Skin of body (tissue), 2 donors: ENCODE measurements around the gene ACTMAP. TPM values are rescaled to one million over a fixed set of nuclear protein-coding genes. Genes with fewer than 3 reads are reported as not detected.
"Not testable (repeated sequence)": the region's sequence is repeated elsewhere in the genome, so short reads cannot be mapped to it uniquely, and the experiment has no call there.

Experiments
- DNase-seq: peaks from one replicate; lab custom pipeline; 2025; lab: John Stamatoyannopoulos, UW
- total RNA-seq: library from RNA; depleted of rRNA; stranded (reverse); fragments of >200 nt; gene quantifications from one replicate; pipeline ENCODE4 v1.2.3, GENCODE V29; 2014

ACTMAP gene
- total RNA-seq, 1 donor from 2014 or later = 1.3 TPM

DNA sequence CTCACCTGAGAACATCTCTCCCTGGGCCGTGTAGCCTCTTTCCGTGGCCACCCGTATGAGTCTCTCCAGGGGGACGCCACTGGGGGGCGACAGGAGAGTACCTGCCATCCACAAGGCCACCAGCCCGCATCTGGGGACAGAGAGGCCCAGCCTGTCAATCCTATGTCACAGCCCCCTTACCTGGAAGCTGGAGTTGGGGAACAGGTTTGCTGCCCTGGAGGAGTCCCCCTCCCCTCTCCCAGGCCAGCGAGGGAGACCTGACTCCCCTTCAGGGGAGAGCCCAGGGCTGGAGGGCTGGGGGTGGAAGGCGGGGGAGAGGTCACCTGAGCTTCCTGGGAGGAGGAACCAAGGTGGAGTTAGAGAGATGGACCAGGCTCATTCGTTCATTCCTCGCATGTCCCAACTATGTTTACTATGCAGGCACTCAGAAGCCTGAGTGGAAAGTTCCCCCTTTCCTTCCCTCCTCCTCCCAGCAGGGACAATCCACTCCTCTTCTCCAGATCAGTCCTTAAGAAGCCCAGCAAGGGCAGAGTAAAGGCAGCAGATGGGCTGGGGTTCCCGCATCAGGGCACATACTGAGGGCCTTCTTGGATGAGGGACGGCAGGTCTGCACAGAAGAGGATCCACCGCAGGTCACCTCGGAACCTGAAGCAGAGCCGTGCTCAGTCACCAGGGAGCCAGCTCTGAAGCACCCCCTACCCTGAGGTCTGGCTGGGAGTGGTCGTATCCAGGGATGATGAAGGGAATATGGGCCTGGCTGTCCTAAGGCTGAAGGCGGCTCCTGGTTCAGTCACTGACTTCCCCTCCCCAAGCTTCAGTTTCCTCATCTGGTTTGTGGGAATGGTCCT is 5.5 kb downstream of the ACTMAP start:
- DNase-seq = no peak

GRCh38 chr19:40743926-40744325 is 6.4 kb downstream of the ACTMAP start:
- no peak for DNase-seq

- no peak for DNase-seq
Observed at GRCh38 chr19:40742886-40743285, 7.4 kb downstream of the ACTMAP start.

DNA sequence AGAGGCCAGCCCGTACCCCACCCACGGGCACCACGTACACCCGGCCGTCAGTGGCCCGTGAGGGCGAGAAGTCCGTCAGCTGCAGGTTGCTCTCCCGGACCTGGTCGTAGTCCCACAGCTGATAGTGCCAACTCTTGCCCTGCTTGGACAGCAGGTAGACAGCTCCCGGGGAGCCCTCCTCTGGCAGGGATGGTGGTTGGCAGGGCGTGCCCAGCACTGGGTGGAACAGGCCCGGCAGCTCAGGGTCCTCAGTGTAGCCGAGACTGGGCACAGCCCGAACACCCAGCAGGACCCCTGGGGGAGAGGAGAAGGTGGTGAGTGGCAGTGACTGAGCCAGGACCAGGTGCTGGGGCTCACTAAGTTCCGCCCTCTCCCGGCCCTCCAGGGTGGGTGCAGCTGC is 7.8 kb downstream of the ACTMAP start:
- DNase-seq = no peak

DNA sequence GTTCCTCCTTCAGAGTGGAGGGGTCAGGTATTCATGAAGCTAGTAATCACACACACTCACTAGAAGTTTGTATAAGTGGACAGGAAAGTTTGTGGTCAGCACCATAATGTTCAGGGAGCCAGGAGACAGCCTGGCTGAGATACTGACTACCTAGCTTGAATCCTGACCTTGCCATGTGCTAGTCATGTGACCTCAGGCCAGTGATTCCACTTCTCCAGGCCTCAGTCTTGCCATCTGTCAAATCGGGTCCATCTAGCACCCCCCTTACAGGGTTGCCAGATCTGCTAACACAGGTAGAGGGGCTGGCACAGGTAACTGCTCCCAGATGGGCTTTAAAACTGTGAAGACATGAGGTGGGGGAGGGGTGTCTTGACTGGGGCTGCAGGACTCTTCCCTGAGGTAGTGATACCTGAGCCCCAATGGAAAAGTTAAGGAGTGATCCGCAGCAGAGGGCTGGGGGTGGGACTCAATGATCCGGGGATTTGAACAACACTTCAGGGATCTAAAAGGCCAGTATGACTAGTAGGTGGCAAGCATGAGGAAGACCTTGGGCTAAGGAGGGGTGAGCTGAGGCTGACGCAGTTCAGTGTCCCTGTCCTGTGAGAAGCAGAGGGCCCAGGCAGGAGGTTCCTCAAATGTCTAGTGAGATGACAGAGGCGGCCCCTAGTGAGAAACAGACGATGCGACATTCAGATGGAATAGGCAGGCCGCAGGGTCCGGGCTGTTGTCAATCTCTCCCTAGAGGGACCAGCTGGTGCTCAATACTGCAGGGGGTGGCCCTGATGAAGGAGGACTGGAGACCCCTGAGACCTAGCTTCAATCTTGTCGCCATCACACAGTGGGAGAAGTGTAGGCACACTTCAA is 8.5 kb downstream of the ACTMAP start:
- DNase-seq = no peak

GRCh38 chr19:40740747-40741146 is 9.5 kb downstream of the ACTMAP start:
- peak; percentile 80 for DNase-seq

- no peak for DNase-seq
Observed at GRCh38 chr19:40739871-40740703, 10.2 kb downstream of the ACTMAP start.

DNA sequence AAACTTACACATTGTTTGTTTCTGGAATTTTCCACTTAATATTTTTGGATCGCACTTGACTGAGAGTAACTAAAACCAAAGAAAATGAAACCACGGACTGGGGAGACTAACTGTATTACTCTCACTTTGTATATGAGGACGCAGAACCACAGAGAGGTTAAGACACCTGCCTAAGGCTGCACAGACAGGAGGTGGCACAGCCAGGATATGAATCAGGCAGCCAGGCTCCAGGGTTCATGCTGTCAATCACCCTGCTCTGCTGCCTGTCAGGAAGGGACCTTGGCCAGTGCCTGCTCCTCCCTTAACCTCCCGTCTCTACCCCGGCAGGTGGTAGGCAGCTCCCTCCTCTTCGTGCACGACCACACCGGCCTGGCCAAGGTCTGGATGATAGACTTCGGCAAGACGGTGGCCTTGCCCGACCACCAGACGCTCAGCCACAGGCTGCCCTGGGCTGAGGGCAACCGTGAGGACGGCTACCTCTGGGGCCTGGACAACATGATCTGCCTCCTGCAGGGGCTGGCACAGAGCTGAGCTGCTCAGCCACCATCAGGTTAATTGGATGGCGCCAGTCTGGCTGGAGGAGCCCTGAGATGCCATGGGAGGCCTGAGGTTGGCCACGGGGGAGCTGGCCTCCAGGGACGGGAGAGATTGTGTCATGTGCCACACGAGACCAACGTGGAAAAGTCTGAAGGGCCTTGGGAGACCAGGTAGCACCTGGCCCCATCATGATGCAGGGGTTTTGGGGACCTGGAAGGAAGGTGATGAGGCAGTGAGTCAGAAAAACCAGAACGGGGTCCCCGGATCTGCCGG is 11.0 kb downstream of the ACTMAP start:
- DNase-seq = no peak

DNA sequence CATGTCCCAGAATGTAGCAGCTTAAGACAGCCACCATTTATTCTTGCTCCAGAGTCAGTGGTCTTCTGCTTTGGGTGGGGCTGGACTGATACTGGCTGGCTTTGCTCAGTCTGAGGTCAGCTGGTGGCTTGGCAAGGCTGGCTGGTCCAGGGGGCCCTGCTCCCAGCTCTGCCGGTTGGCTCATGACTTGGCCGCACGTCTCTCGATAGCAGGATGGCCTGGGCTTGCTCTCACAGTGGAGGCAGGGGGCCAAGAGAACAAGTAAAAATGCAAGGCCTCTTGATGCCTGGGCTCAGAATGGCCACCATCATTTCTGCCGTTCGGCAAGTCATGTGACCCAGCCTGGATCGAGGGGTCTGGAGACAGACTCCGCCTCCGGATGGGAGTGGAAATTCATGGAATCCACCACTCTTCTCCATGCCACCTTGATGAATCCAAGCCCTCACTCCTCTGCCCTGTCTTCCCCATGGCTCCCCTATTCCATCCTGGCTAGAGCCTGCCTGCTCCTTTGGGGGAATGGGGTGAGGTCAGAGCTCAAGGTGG is 13.1 kb downstream of the ACTMAP start:
- DNase-seq = no peak

GRCh38 chr19:40736661-40737060 is 13.6 kb downstream of the ACTMAP start:
- DNase-seq = no peak

- no peak for DNase-seq
Observed at GRCh38 chr19:40735013-40735771, 15.1 kb downstream of the ACTMAP start.

GRCh38 chr19:40733149-40733548 is 17.1 kb downstream of the ACTMAP start:
- DNase-seq = no peak

DNA sequence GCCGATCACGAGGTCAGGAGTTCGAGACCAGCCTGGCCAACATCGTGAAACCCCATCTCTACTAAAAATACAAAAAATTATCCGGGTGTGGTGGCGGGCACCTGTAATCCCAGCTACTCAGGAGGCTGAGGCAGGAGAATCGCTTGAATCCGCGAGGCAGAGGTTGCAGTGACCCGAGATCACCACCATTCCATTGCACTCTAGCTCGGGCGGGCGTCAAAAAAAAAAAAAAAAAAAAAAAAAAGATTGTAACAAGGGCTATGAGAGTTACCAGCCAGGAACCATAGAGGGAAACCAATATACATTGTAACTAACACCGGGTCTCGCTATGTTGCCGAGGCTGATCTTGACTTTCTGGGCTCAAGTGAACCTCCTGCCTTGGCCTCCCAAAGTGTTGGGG is 18.0 kb downstream of the ACTMAP start:
- DNase-seq = not testable (repeated sequence)

DNA sequence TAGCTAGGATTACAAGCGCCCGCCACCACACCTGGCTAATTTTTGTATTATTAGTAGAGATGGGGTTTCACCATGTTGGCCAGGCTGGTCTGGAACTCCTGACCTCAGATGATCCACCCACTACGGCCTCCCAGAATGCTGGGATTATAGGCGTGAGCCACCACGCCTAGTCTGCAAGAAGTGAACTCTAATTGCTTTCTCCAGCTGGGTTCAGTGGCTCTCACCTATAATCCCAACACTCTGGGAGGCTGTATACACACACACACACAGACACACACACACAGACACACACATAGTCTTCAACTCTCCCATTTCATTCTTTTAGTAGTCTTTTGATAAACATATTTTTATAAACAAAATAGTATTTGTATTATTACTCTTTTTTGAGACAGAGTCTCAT is 20.2 kb downstream of the ACTMAP start:
- not testable (repeated sequence) for DNase-seq

DNA sequence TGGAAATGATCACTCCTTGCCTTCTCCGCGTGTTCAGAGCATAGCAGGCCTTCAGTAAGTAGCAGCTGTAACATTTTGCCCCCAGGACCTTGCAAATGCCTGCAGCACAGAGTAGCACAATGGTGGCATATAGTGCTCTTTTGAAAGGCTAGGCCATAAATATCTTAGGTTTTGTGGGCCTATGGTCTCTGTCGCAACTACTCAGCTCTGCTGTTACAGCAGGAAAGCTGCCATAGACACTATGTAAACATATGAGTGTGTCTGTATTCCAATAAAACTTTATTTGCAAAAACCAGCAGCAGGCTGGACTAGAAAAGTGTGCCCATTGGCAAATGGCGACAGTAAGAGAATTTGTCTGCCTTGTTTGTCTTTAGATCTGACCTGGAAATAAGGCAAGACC is 24.0 kb downstream of the ACTMAP start:
- DNase-seq = no peak

DNA sequence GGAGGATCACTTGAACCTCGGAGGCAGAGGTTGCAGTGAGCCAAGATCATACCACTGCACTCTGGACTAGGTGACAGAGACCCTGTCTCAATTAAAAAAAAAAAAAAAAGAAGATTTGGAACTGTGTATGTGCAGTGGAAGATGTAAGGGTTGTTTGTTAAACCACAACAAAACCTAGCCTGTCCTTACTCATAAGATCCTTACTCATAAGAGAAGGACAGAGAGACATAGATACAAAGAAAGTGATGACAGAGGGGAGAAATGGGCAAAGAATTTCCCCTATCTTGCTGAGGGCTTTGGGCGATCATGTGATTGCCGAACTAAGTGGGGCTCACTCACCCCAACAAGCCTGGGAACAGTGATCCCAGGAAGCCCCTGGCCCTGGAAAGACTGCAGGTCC is 25.4 kb downstream of the ACTMAP start:
- DNase-seq = no peak

- no peak for DNase-seq
Observed at GRCh38 chr19:40724315-40724714, 26.0 kb downstream of the ACTMAP start.

DNA sequence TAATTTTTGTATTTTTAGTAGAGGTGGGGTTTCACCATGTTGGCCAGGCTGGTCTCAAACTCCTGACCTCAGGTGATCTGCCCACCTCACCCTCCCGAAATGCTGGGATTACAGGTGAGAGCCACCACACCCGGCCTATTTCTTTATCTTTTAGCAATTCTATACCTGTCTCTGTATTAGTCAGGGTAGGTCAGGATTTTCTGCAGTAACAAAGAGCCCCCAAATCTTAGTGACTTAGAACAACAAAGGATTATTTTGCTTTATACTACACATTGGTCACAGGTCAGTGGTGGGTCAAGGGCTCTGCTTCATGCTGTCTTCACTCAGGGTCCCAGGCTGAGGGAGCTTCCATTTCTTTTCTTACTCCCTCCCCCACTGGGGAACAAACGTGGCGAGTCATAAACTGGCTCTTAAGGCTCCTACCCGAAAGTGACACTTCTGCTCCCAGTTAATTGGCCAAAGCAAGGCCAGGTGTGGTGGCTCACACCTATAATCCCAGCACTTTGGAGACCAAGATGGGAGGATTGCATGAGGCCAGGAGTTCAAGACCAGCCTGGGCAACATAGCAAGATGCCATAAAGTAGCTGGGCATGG is 26.5 kb downstream of the ACTMAP start:
- no peak for DNase-seq

DNA sequence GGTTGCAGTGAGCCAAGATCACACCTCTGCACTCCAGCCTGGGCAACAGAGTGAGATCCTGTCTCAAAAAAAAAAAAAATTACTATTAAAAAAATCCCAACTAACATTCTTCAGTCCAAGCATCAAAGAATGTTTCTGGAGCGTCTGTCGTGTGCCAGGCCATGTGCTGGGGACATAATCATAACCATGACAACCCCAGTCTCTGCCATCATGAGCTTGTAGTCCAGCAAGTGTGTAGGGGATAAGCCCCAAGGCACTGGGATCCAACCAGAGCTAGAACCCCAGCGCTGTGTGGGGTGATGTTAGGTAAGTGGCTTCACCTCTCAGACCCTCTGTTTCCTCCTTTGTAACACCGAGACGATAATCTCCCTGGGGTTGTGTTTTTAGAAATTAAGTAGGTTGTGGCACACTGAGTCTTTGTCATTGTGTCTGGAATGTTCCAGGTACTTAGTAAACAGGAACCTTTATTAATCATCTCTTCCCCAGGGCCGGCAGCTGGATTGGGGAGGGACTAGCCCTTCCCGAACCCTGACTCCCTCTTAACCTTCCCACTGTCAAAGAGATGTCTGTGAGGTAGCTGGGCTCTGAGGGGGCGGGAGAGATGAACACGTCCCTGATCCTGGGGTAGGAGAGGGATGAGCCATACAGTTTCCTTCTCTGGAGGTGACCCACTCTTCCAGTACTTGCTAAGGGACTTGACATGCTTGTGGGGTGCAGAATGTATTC is 28.2 kb downstream of the ACTMAP start:
- no peak for DNase-seq
